ENCODE data around the gene CERS5. TPM values are rescaled to one million over a fixed set of nuclear protein-coding genes. Genes with fewer than 3 reads are reported as not detected.
A peak's percentile ranks its signal among the peaks of the same experiment; 100 is the strongest.
"Not testable (repeated sequence)": the region's sequence is repeated elsewhere in the genome, so short reads cannot be mapped to it uniquely, and the experiment has no call there.

CERS5 gene
- polyA plus RNA-seq, 1 donor = 49.0 TPM

DNA sequence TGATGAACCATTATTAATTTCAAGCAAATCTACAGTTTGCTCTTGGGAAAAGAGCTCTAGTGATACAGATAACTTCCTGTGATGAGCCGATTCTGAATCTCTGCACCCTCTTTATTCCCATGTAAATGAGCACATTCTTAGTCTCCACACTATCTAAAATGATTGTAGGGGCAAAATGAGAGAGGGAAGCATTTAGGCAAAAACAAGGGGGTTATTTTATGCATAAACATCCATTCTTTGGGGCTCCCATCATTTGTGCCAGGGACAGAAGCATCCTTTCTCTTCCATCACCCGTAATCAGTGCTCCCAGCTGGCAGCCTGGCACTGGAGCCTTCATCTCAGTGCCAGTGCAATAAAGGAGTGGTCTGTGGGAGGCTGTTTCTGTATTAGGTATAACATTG lies 65.0 kb downstream of the CERS5 start:
- DNase-seq = no peak

DNA sequence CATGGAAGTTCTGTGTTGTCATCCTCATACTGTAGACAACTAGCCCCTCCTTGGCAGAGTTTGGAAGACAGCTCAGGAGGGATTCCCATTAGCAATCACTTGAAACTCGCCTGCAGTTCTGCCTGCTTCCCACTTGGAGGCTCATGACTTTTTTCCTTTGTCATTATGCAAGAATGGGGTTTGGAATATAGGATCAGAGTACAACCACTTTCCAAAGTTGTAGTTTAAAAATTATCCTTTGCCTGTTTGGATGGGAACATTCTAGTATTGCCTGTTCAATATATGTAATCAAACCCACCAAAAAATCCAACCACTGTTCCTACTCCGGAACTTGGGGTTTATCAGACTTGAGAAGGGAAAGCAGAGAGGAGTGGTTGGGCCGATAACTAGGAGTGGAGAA lies 65.5 kb downstream of the CERS5 start:
- DNase-seq = no peak

DNA sequence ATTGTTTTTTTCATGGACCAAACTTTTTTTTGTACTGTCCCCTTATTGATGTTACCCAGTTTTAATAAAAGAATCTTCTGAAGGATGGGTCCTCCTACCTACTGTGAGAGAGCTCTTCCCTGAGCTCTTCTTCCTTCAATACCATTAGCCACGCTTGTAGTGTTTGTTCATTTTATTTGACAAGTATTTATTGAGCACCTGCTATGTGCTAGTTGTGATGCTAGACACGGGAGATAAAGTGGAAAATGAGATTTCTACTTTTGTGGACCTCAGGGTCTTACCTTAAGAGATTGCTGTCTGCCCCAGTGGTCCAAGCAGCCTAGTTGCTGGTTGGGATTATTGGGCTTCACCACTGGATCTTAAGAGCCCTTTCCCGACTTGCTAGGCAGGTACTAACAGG lies 66.6 kb downstream of the CERS5 start:
- DNase-seq = no peak

DNA sequence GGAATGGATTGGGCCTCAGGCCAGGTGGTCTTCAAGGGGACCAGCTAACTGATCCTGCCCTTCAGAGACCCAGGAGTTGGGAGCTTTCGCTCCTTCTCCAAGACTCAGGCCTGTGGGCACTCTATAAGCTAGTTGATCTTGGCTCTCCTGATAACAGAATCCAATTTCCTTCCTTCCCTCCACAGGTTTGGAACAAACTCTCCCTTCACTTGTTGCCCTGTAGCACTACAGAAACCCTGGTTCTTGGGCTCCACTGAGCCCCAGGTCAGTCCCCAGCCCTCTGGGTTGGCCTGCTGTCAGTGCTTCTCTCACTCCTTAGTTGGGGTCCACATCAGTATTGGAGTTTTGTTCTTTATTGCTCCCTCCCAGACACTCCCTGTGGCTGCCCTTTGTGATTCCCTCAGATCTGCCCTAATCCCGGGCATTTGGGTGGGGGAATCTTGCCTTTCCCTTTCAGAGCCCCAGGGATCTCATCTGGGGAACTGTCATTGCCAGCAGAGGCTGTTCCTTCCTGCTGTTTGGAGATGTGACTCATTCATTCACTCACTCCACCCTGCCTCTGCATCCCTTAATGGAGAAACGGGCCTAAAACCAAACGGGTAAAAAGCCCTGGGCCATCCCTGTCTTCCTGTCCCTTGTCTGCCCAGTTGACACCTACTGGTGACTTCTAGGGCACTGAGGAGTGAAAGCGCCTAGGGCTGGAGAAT lies 67.7 kb downstream of the CERS5 start:
- DNase-seq = no peak

DNA sequence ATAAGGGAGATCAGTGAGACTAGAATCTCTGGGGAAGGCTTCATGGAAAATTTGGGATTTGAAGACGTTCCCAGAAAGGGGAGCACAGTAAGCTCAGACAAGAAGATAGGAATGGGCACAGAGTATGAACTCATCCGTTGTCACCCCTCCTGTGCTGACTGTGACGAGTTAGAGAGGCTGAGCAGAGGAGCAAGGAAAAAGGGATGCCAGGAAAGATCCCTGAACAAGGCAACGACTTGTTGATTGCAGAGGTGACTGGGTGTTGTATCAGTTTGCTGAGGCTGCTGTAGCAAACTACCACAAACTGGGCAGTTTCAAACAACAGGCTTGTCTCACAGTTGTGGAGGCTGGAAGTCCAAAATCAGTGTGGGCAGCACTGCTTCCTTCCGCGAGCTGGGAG lies 69.2 kb downstream of the CERS5 start:
- no peak for DNase-seq

DNA sequence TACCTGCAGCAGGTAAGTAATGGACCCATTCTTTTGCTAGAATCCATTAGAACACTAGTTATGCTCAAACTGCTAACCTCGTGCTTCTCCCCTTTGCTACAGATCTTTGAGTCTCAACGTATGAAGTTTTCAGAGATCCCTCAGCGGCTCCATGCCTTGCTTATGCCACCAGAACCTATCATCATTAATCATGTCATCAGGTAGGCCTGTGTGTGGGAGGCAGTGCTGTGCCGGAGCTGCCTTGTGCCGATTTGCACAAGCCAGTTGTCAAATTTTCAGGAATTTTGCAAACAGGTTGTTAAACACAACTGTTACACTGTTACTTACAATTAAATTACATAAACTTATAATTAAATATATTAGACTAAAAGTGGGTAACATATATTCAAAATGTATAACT lies 76.8 kb downstream of the CERS5 start:
- DNase-seq = no peak

DNA sequence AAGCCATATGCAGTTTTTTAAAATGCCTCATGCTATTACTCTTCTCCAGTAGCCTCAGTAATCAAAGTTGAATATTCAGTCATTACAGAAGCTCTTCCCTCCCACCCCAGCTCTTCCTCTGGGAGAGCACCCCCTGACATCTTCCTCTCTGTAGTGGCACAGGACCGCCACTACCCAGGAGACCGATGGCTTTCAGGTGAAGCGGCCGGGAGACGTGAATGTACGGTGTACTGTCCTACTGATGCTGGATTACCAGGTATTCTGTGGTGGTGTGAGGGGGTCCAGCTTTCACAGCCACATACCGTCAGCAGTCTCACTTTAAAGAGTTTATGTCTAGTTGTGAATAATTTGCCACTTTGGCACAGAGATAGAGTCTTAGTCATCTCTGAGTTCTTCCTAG lies 77.4 kb downstream of the CERS5 start:
- DNase-seq = no peak

DNA sequence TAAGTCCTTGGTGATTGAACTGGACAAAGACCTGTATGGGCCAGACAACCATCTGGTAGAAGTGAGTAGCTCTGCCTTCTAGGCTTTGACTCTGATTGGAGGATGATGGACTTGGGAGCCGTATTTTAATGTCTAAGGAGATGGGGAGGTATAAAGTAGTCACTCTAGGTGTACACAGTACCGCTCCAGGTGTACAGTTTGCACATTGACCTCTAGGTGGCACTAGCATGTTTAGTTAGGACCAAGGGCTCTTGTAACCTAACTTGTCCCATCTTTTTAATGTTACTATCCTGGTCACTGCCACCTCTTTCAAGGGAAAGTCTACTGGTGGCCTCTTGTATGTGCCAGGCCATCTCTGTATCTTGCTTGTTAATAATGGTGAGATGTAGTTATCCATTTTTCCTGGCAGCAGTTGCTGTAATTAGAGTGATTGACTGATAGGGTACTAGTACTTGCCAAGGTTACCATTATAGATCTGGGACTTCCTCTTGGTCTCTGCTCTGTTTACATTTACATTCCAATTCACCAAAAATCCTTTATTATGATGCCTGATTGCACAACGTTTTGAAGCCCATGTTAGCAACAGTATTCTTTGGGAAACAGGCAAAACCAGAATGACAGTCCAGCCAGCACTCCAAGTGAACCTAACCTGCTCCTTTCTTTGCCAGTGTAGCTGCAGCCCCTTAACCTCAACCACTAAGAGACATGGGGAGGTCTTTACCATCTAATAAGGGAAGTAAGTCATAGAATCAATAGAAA lies 78.4 kb downstream of the CERS5 start:
- DNase-seq = no peak

DNA sequence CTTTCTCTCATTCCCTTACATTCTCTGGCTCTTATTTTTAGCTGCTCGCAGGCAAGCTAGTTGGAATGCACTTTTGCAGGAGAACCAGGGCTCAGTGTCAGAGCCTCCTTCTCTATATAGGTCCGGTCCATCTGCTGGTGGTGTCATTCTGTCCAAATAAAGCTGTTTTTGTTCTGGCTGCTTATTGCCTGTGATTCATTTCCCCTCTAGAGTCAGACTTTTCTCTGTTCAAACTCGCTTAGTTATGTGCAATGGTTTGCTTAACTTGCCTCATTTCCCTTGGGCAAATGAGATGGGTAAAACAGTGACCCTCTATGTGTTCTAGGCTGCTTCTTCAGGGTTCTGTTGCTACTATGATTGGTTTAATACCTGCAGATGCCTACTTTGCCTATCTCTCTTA lies 79.2 kb downstream of the CERS5 start:
- DNase-seq = no peak

DNA sequence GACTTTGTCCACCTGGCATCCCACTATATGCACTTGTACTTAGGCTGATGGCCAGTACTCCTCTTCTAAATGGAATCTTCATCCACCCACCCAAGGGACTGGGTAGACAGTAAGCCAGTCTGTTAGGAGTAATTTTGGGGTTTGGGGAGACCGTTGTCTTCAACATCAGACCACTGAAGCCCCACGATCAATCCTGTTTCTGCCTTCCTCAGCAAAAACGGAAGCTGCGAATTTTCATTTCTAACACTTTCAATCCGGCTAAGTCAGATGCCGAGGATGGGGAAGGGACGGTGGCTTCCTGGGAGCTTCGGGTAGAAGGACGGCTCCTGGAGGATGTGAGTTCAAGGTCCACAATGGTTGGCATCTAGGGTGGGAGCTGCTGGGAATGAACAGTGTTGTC lies 80.0 kb downstream of the CERS5 start:
- DNase-seq = no peak

DNA sequence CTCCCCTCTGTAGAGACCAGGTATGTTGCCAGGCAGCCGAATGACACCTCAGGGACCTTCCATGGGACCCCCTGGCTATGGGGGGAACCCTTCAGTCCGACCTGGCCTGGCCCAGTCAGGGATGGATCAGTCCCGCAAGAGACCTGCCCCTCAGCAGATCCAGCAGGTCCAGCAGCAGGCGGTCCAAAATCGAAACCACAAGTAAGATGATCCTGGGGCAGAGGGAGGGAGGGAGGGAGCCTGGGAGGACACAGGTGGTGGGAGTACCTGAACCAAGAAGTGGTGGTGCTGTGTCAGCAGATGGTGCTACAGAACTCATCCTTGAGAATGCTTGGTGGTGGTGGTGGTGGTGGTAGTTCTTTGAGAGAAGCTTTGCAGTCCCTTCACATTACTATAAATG lies 81.0 kb downstream of the CERS5 start:
- DNase-seq = no peak

DNA sequence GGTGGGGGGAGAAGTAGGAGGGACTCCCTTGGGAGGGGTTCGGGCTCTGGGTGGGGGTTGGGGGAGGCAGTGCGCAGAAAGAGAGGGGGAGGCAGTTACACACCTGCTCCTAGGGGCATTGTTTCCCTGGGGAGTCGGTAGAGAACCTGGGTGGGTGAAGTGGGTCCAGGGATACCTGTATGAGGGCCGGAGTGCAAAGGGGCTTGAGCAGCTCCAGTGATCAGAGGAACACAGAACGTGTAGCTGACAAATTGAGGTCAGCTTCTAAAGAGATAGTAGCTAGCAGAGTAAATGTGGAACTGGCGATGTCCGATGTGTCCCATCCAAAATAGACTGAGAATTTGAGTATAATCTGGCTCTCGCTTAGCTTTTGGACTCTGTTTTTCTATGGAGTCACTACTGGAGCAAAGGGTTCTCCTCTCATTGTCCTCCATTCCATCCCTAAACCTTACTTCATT lies 81.5 kb downstream of the CERS5 start:
- no peak for DNase-seq

DNA sequence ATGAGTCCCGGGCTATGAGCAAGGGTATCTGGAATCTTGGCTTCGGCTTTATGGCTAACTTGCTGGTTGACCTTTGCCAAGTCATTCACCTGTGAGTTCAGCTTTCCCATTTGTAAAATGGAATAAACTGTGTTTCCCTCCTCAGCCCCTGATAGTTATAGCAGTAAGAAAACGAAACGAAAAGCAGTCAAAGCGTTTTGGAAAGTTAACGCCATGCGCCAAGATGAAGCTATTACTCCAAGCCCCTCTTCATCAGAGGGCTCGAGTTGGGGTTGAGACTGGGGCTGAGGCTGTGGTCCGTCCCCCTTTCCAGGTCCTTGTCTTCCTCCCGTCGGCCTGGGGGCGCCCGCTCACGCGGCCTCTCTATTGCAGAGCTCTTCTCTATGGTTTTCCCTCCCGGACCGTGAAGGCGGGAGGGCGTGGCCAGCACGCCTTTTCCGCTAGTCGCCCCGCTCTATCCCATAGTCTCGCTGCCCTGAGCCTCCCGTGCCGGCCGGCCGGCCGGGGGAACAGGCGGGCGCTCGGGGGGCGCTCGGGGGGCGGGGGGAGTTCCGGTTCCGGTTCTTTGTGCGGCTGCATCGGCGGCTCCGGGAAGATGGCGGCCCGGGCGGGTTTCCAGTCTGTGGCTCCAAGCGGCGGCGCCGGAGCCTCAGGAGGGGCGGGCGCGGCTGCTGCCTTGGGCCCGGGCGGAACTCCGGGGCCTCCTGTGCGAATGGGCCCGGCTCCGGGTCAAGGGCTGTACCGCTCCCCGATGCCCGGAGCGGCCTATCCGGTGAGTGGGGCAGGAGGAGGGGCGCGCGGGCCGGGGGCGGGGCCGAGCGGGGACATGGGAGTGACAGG lies 82.2 kb downstream of the CERS5 start, which contains the start of gene SMARCD1:
TSS of gene SMARCD1 (plus strand) at position 568 of the 840 bp plus-strand sequence. CDS start at position 596, 28 bp downstream.
- DNase-seq = peak; percentile 95

DNA sequence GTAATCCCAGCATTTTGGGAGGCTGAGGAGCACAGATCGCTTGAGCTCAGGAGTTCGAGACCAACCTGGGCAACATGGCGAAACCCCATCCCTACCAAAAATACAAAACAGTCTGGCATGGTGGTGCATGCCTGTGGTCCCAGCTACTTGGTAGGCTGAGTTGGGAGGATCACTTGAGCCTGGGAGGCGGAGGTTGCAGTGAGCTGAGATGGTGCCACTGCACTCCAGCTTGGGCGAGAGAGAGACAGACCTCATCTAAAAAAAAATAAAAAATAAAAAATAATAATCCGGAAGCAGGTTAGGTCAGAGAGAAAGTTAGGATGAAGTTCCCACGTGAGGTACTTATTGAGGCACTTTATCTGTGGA lies 82.8 kb downstream of the CERS5 start:
- DNase-seq = not testable (repeated sequence)

DNA sequence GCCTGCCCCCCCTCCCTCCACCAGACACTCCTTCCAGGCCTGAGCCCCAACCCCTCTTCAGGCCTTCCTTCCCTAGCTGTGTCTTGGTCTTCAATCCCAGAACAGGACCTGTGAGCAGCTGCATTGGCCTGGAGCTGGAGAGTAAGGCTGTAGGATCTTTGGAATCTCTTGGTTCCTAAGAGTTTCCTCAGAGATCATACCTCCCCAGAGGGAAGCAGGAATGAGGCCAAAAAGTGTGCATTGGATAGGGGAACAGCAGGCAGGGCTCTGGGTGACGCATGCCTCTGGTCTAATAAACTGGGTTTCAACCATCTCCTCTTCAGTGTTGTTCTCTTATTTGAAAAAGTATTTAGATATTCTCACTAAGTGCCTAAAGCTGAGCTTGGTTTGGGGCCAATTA lies 83.9 kb downstream of the CERS5 start:
- no peak for DNase-seq

DNA sequence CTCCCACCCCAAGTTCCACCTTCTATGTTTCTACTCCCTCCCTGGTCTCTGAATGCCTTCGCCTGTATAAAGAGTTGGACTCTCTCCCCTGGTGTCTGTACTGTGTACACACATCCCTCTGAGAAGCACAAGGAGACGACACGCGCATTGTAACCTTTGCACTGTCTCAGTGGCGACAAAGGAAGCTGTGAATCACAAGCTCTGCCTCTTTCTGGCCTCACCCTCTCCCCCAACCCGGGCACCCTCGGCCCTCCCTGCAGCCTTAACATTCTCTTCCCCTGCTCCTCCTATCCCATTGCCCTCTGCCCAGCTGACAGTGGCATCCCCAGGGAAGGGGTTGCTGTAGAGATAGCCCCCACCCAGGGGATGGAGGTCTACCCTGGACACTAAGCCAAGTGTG lies 84.5 kb downstream of the CERS5 start:
- DNase-seq = no peak

DNA sequence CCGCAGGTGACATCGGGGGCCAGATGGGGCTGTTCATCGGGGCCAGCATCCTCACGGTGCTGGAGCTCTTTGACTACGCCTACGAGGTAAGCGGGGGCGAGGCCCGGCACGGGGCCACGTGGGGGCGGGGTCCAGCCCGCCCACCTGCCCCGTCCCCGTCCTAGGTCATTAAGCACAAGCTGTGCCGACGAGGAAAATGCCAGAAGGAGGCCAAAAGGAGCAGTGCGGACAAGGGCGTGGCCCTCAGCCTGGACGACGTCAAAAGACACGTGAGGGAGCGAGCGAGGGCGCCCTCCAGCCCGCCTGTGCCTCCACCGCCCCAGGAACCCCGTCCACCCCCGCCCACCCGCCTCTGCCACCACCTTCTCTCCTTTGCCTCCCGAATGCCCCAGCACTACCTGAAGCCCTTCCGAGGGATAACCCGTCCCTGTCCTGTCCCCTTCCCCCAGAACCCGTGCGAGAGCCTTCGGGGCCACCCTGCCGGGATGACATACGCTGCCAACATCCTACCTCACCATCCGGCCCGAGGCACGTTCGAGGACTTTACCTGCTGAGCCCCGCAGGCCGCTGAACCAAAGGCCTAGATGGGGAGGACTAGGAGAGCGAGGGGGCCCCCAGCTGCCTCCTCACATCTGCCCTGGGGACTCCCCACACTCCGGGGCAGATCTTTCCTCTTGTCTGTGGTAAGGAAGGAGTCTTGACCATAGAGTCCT lies 85.9 kb downstream of the CERS5 start:
- no peak for DNase-seq

DNA sequence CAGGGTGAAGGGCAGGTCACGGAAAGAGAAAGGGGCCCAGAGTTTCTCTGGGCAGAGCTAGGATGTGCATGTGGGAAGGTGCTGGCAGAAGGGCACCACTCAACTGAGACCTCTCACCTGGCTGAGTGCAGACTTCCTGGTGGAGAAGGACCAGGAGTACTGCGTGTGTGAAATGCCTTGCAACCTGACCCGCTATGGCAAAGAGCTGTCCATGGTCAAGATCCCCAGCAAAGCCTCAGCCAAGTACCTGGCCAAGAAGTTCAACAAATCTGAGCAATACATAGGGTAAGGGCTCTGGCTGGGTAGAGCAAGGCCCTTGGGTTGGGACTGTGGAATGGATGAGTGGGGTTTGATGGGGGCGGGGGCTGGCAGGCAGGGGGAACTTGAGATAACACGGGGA lies 87.4 kb downstream of the CERS5 start:
- no peak for DNase-seq

Measured in hindlimb muscle (tissue), 1 donor.